Skeletal muscle cell (primary cell): ENCODE data around the gene BCAR3.
"Not testable (repeated sequence)": the region's sequence is repeated elsewhere in the genome, so short reads cannot be mapped to it uniquely, and the experiment has no call there.

ENCODE experiments used
- DNase-seq: peaks from one replicate; pipeline ENCODE4 v3.0.0-alpha.2; 2010; ENCODE audit warnings: low read depth
- H3K4me3 ChIP-seq: 2 replicates; pipeline ENCODE4 v1.5.1; 2011; ENCODE audit warnings: low read depth, mild to moderate bottlenecking, control low read depth, low read length, moderate library complexity

Gene BCAR3

GRCh38 chr1:93571623-93572310, 109.9 kb downstream of the BCAR3 start:
- no peak for DNase-seq
- no peak overlapping the region for H3K4me3 ChIP-seq

DNA sequence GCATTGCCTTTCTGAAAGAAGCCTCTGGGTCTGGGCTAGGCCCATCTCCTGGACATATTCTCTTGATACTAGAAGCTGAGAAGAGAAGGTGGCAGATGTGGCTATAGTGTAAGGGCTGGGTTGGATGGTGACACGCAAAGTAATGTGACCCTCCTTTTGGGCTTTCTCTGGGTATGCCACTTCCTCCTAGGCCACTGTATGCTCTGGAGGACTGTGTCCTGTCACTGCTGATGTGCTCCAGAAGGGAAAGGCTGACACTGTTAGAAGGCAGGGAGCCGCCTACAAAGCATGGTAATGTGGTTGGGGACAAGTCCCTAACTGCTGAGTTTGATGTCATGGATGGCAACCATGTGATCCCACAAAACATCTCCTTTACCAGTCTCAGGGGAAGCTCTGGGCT, 112.1 kb downstream of the BCAR3 start:
- H3K4me3 ChIP-seq: no peak overlapping the region
- DNase-seq: no peak

GRCh38 chr1:93567255-93567918, 114.2 kb downstream of the BCAR3 start:
- no peak overlapping the region for H3K4me3 ChIP-seq
- peak; percentile 69 for DNase-seq

DNA sequence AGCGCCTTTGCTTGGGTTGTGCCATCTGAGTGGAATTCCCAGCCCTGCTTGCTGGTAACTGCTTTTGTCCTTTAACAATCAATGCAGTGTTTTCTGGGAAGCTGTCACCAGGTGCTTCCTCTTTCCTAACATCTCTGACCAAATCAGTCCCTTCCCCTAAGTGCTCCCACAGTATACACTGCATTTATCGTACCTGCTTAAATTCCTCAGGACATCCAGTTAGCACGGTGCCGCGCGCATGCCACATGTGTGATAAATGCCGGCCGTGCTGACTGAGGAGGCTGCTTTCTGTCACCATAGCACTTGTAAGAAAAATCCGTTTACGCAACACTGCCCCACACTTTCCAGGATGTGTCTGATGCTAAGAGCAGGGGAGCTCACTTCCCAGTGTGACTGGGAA, 115.4 kb downstream of the BCAR3 start:
- no peak for DNase-seq
- no peak overlapping the region for H3K4me3 ChIP-seq

DNA sequence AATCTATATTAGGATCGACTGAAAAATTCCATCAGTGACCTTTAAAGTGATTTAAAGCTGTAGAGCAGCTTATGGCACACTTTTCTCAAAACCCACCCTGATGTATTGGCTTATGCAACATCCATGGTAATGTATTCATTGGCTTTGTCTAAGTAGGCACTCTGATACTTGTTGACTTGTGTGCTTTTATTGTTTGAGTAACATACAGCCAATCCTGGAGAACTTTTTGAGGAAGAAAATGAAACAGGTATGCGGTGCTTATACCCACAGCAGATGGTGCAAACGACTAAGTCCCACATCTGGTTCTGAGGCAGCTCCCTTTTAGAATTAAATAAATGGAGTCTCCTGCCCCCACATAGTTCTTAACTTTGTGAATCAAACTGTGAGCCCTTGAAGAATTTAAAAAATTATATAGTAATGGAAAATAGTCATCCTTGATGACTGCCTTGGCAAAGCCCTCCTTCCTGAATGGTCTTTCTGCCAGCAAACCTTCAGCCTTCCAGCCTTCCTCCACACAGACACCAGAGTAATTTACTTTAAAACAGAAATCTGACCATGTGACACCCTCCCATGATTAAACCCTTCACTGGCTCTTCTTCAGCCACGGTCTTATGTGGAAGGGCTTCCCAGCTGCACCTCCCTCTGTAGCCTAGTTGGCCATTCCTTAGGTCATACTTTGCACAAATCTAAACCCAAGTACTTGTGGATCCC, 116.0 kb downstream of the BCAR3 start:
- DNase-seq: no peak

GRCh38 chr1:93559695-93560094, 121.9 kb downstream of the BCAR3 start:
- no peak for DNase-seq
- no peak overlapping the region for H3K4me3 ChIP-seq

More for the DNA sequence above, 116.0 kb downstream of the BCAR3 start:
- H3K4me3 ChIP-seq: no peak overlapping the region

DNA sequence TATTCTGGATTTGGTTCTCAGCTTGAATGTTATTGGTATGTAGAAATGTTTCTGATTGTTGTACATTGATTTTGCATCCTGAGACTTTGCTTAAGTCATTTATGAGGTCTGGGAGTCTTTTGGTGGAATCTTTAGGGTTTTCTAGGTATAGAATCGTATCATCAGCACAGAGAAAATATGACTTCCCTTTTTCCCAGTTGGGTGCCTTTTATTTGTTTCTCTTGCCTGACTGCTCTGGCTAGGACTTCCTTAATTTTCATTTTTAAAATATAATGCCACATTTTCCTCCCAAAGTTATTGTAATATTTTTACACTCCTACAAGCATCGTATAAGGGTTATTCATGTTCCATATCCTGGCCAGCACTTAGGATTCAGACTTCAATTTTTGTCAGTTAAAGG, 122.6 kb downstream of the BCAR3 start:
- H3K4me3 ChIP-seq: no peak overlapping the region
- no peak for DNase-seq

DNA sequence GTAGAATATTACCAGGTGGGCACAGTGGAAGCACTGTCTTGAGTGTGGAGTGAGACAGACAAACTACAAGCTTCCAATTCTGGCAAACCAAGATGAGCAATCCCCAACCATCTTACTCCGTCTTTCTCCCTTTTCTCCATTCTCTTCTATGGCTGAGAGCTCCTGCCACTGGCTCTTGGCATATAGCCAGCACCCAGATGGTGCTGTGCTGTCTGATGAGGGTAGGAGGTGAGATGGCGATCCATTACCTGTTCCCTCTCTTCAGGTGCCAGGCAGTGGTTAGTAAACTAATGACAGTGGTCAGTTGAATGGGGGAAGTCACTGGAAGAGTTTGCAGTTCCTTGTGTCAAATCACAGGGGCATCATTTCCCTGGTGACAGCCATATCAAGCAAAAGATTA, 125.3 kb downstream of the BCAR3 start:
- no peak overlapping the region for H3K4me3 ChIP-seq
- DNase-seq: no peak

DNA sequence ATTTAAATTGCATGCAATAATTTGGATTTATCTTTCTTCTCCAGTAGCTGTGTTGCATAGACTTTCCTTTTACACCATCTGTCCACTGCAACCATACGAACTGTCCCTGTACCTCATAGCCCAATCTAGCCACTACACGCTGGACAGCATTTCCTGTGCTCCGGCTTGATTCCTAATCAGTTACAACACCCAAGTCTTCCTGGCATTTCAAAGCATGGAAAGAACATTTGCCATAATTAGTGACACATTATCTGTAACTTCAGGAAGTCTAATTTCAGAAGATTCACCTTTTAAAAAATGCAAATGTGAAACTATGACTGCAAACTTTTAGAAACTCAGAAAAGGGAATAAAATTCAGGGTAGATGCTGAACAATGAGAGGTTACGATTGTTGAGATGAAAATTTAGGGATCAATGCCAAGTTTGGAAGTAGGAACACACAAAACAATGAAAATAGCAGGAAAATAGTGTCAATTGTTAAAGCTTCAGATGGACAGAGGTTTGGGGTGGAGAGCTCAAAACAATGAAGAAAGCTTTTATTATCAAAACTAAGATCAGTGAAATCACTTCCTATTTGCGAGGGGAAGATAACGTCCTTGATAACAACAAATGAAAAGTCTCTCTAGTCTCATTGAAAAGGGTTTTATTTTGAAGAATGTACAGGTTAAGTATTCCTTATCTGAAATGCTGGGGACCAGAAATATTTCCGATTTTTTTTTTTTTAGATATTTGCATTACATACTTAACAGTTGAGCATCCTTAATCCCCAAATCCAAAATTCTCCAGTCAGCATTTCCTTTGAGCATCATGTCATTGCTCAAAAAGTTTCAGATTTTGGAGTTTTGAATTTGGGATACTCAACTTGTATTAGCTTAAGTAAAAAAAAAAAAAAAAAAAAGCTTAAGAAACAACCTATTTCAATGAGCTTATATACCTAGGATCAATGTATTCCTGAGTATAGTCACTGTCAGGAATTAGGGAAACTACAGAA, 126.5 kb downstream of the BCAR3 start:
- DNase-seq: no peak
- H3K4me3 ChIP-seq: no peak overlapping the region

GRCh38 chr1:93553886-93554490, 127.6 kb downstream of the BCAR3 start:
- H3K4me3 ChIP-seq: not testable (repeated sequence)
- DNase-seq: peak; percentile 62

DNA sequence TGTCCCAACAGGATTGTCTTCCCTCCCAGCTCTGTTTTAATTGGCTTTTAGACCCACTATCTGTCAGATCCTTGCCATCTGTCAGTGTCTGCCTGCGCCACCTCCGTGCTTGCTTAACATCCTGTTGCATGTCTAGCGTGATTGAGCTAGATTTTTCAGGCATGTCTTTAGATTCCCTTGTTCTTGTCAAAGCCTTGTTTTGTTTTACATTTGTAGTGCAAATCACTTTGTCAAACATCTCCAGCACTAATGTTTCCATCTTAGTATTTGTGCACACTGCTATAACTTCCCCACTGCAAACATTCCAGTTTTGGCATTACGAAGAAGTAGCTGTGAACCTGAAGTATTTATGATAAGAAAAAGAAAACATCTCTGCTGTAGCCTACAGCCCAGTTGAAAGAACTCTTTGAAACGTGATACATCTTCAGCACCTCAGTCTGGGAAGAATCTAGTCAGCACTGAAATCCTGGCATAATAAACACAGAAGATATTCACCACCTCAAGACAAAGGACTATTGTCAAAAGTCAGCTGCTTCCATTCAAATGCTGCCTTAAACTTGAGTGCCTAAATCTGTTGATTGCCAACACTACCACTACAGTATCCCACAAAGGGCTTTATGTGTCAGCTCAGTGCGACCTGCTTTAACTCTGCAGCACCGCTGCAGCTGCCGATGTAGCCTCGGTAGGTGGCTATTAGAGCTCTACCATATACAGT, 128.7 kb downstream of the BCAR3 start:
- DNase-seq: peak; percentile 75
- H3K4me3 ChIP-seq: no peak overlapping the region

GRCh38 chr1:93549811-93550210, 131.8 kb downstream of the BCAR3 start:
- no peak for DNase-seq

GRCh38 chr1:93549131-93549530, 132.5 kb downstream of the BCAR3 start:
- no peak for DNase-seq

More at GRCh38 chr1:93549811-93550210, 131.8 kb downstream of the BCAR3 start:
- H3K4me3 ChIP-seq: no peak overlapping the region

GRCh38 chr1:93546162-93546863, 135.3 kb downstream of the BCAR3 start:
- H3K4me3 ChIP-seq: no peak overlapping the region
- DNase-seq: no peak

More at GRCh38 chr1:93549131-93549530, 132.5 kb downstream of the BCAR3 start:
- no peak overlapping the region for H3K4me3 ChIP-seq

DNA sequence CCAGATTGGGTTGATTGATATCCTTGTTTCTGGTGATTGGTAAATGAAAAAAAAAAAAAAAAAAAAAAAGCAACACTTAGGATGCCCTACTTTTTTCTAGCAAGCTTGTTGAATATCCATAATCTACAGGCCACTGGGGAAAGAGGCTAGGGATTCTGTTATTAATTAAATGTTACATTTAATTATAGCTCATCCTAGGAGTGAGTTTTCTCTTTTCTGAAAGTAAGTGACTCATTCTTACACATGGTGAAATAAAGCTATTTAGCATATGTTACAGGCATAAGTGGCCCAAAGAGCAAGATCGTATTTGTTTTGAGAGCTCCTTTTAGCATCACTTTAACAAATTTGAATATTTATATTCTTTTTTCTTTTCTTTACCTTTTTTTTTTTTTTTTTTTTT, 139.2 kb downstream of the BCAR3 start:
- H3K4me3 ChIP-seq: no peak overlapping the region
- DNase-seq: no peak

DNA sequence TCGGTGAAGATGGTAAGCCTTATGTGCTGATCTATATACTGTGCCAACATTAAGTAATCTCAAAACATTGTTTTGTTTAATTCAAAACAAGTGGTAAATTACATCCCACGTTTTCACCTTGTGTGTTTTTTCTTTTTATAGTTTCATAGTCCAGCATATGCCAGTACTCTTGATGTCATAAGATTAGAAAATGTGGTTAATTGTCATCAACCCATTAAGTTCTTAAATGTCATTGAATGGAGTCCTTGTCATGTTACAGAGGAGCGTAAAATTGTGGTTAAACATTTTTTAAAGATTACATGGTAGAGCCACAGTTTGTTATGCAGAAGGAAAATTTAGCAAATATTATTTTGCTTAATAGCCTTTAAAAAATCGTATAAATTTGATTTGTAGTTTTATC, 140.6 kb downstream of the BCAR3 start:
- no peak overlapping the region for H3K4me3 ChIP-seq
- DNase-seq: no peak

DNA sequence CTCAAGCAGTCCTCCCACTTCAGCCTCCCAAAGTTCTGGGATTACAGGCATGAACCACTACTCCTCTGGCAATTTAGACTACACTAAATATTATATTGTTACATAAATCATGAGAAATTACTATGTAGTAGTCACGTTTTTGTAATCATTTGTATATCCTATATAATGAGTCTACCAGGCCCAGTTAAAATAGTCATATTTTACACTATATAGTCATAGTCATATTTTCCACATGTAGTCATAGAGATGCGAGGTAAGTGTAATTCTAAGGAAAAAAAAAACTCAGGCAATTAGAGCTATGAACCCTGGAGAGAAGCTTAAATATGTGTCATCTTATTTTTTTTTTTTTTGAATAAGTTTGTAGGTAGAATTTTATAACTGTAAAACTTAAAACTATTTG, 143.7 kb downstream of the BCAR3 start:
- no peak overlapping the region for H3K4me3 ChIP-seq
- no peak for DNase-seq

DNA sequence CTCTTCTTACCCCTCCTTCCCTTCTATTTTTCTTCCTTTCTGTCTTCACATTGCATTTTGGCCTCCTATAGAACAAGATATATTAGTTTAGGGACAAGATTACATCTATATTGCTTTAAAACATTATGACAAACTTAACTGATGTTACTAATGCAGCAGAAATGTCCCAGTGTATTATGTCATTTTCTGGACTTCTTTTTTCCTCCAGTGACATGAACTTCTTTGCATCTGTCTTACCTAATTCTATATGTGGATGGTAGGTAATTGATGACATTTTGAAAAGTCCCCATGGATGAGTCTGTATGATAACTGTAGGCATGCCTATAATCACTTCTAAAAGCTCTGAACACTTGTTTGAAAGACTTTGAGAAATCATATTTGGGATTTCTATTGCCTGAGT, 144.2 kb downstream of the BCAR3 start:
- DNase-seq: no peak
- no peak overlapping the region for H3K4me3 ChIP-seq
